ENCODE results near the gene CD300A. TPM values are rescaled to one million over a fixed set of nuclear protein-coding genes. Genes with fewer than 3 reads are reported as not detected.
A peak's percentile ranks its signal among the peaks of the same experiment; 100 is the strongest.

CD300A gene
- total RNA-seq, 1 experiment from 2014 or later: 0.71 TPM

GRCh38 chr17:74433421-74434121 lies 32.9 kb upstream of the CD300A start:
- POLR2A ChIA-PET: interaction anchor here (0.6 kb wide), 1 partner anchor 17 kb away, joined by 3 read pairs; no protein-coding TSS in a partner anchor
- DNase-seq (ENCODE audit: low read depth, low spot score) (no peak), ATAC-seq (no peak)
- TSS peak; percentile 35 for BruUV-seq (replicated peaks)
- TF ChIP-seq RAD21 (IDR thresholded peaks at IDR 0.05; ENCODE audit: low read depth) (no peak), ZFX (IDR thresholded peaks at IDR 0.05) (0 out of 2 replicates have a peak, but pooled peaks have one; percentile 11), CTCF (IDR thresholded peaks at IDR 0.05 in 2 of 3, conservative IDR thresholded peaks at IDR 0.05 in 1 of 3; ENCODE audit: borderline replicate concordance in 1 of 3, insufficient read depth in 1 of 3, low read depth in 2 of 3, low read length in 2 of 3) (no peak), ZBTB33 (IDR thresholded peaks at IDR 0.05; ENCODE audit: extremely low read depth, insufficient replicate concordance, low read length) (no peak), SP1 (IDR thresholded peaks at IDR 0.05; ENCODE audit: low read depth) (no peak)
- Histone ChIP-seq H3K79me2 (ENCODE audit: insufficient read depth, low read length) (peaks cover 3% of the 10 kb centered on the region; the same call in 1 of the 2 replicates), H3K27me3 (ENCODE audit: insufficient read depth, low read length) (no peaks in the 10 kb centered on the region), H3K36me3 (ENCODE audit: control insufficient read depth in 1 of 2, insufficient read depth in 2 of 2, low read length in 2 of 2) (peaks cover 0 to under 1% of the 10 kb centered on the region in 2 experiments; a peak in 1 of 4 replicates), H3K9me3 (ENCODE audit: control insufficient read depth in 1 of 2, insufficient read depth in 1 of 2, low read depth in 1 of 2, low read length in 2 of 2) (peaks cover under 1 to 2% of the 10 kb centered on the region in 2 experiments; a peak in 3 of 4 replicates), H3K4me3 (replicated peaks in 1 of 2; ENCODE audit: low read depth in 1 of 2, low read length in 2 of 2) (no peak overlapping the region), H3K4me2 (ENCODE audit: low read length) (peak overlapping the region; percentile 4; the same call in 1 of the 2 replicates), H3K9ac (ENCODE audit: low read length) (no peak overlapping the region), H3K9me2 (ENCODE audit: insufficient read depth) (no peaks in the 10 kb centered on the region), H3K27ac (ENCODE audit: low read depth, low read length) (no peak overlapping the region), H2AFZ (ENCODE audit: low read depth, low read length, poor library complexity, severe bottlenecking) (no peak overlapping the region), H3K4me1 (ENCODE audit: control insufficient read depth in 1 of 2, insufficient read depth in 2 of 2, low read length in 2 of 2) (peaks cover 25 to 46% of the 10 kb centered on the region in 2 experiments), H4K20me1 (ENCODE audit: insufficient read depth) (no peaks in the 10 kb centered on the region)
- RAD21 ChIA-PET (ENCODE audit: low non-redundant PET in 1 of 2, low total read pairs in 2 of 2, uncharacterized antibody in 2 of 2, unreplicated experiment in 2 of 2): interaction anchor here in 1 of 2 experiments (0.6 kb wide), 1 partner anchor 10 kb away, joined by 5 read pairs; no protein-coding TSS in a partner anchor
- CTCF ChIA-PET: interaction anchor here (1.1 to 1.2 kb wide), 2 partner anchors 54 to 66 kb away, joined by 3 read pairs; no protein-coding TSS in a partner anchor
- intact Hi-C loops (cut with micrococcal nuclease): no loop called here
